Right forelimb (tissue), 1 donor: Measurements from ENCODE around the gene MAN2B2.

ENCODE experiments used
- DNase-seq: peaks from one replicate; pipeline ENCODE4 v3.0.0-alpha.2; 2018

The MAN2B2 gene

DNA sequence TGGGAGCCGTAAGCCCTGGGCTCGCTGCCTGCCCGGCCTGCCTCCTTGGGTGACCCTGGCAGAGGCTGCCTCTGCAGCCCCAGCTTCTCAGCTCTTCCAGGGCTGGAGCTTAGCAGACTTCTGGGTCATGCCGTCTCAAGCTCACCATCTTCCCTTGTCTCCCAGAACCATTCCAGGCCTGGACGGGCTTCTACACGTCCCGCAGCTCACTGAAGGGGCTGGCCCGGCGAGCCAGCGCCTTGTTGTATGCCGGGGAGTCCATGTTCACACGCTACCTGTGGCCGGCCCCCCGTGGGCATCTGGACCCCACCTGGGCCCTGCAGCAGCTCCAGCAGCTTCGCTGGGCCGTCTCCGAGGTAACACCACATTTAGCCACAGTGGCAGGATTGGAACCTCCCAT lies 22.0 kb downstream of the MAN2B2 start:
- DNase-seq = no peak

GRCh38 chr4:6598127-6598526 lies 23.1 kb downstream of the MAN2B2 start:
- DNase-seq = no peak

- DNase-seq = no peak
Measured at GRCh38 chr4:6598641-6599040, 23.7 kb downstream of the MAN2B2 start.

DNA sequence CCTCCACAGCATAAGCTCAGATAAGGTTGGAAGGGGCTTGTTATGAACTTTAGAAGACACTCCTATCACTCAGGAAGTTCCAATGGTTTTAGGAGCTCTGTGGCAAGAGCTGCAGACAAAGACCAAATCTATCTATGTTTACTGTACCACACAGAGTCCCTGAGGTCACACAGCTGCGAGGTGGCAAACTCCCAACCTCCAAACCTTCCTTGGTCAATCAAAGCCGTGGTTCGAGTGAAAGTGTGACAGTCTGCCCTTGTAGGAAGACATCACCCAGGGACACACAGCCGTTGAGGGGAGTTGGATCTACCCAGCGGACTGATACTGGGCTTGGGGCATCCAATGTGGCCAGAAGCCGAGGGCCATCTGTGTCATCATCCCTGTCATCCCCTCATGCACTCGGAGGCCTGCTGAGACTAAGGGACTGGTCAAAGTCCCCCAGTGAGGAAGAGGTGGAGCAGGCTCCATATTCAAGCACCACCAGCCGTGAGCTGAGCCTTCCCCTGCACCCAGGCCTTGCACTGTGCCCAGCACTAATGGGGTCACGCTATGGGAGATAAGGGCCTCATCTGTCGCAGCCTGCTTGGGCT lies 26.8 kb downstream of the MAN2B2 start:
- no peak for DNase-seq

DNA sequence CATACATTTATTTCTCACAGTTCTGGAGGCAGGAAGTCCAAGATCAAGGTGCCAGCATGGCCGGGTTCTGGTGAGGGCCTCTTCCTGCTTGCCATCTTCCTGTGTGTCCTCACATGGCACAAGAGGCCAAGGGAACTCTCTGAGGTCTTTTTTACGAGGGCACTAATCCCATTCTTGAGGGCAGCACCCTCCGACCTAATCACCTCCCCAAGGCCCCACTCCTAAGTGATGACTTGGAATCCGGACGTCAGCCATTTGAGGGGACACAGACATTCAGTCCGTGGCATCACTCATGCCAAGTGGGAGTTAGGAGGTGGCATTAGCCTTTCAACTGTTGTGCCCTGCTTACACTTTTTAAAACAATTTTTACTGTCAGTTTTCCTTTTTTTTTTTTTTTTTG lies 27.3 kb downstream of the MAN2B2 start:
- DNase-seq = no peak

DNA sequence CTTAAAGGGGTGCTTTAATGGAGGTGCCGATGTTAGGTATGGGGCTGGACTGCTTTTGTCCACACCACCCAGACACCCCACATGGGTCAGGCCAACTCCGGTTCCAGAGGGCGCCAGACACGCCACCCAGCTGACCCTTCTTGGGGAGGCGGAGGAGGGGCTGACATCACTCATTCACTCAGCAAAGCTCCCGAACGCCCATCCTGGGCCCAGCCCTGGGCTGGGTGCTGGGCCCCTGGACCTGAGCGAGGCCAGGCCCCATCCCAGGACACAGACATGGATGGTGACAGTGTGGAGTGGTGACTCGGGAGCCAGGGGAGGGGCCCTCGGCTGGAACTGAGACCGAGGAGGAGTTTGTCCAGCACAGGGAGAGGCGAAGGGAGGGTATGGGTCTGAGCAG lies 28.1 kb downstream of the MAN2B2 start:
- no peak for DNase-seq

DNA sequence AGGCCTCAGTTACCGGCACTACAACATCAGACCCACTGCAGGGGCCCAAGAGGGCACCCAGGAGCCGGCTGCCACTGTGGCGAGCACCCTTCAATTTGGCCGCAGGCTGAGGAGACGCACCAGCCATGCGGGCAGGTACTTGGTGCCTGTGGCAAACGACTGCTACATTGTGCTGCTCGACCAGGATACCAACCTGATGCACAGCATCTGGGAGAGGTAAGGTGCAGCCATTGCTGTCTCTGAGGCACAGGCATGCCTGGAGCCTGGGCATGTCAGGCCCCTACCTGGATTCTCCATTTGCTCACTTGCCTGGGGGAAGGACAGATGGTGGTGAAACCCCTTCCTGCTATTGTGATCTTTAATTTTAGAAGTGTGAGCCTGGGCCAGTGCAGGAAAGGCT lies 30.1 kb downstream of the MAN2B2 start:
- no peak for DNase-seq

DNA sequence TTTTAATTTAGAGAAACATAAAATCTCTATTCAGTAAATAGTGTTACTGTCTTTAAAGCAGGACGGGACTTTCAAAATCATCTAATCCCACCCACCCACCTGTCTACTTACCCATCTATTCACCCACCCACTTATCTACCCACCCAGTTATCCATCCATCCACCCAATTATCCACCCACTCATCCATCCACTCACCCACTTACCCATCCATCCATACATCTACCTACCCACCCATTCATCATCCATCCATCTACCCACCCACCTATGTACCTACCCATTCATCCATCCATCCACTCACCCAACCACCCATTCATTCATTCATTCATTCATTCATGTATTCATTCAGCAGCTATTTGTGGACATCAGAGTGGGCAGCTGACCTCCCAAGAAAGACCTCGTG lies 30.6 kb downstream of the MAN2B2 start:
- no peak for DNase-seq

GRCh38 chr4:6606465-6607235 lies 31.7 kb downstream of the MAN2B2 start:
- no peak for DNase-seq

- no peak for DNase-seq
Measured at GRCh38 chr4:6607368-6608055, 32.5 kb downstream of the MAN2B2 start.

DNA sequence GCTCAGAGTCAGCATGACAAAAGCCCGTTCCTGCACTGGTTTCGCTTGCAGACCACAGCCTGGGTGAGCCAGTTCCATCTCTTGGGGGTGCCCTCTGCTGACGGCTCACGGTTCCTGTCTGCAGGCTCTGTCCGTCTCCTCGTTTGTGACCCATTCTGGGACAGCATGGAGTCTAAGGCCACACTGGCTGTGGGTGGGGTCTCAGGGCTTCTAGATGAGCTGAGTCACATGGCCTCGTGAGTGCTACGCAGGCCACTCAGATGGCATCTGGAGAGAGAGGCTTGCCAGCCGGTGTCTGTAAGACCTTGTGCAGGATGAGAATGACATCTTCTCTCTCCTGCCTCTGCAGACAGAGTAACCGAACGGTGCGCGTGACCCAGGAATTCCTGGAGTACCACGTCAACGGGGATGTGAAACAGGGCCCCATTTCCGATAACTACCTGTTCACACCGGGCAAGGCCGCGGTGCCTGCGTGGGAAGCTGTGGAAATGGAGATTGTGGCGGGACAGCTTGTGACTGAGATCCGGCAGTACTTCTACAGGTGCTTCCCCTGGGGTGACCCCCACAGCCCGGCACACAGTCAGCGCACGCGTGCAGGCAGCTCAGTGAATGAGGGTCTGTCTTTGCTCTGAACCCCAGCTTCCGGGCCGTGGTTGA lies 33.9 kb downstream of the MAN2B2 start:
- no peak for DNase-seq

DNA sequence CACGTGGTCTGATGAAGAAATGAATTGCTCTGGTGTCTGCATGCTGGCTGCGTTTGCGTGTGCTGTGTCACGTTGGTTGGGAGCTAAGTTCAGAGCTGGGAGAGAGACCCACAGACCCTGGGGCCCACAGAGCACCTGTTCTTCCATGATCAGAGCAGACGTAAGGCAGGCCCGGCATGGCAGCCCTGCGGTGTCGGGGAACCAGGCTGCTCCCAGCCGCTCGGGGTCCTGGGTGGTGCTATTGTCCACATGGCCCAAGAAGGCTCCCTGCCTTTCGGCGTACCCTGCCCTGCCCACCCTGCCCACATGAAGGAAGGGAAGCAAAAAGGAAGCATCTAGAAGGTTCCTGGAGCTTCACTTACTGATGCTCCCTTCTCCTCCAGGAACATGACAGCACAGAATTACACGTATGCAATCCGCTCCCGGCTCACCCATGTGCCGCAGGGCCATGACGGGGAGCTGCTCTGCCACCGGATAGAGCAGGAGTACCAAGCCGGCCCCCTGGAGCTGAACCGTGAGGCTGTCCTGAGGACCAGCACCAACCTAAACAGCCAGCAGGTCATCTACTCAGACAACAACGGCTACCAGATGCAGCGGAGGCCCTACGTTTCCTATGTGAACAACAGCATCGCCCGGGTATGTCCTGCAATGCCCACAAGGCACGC lies 34.6 kb downstream of the MAN2B2 start:
- no peak for DNase-seq

DNA sequence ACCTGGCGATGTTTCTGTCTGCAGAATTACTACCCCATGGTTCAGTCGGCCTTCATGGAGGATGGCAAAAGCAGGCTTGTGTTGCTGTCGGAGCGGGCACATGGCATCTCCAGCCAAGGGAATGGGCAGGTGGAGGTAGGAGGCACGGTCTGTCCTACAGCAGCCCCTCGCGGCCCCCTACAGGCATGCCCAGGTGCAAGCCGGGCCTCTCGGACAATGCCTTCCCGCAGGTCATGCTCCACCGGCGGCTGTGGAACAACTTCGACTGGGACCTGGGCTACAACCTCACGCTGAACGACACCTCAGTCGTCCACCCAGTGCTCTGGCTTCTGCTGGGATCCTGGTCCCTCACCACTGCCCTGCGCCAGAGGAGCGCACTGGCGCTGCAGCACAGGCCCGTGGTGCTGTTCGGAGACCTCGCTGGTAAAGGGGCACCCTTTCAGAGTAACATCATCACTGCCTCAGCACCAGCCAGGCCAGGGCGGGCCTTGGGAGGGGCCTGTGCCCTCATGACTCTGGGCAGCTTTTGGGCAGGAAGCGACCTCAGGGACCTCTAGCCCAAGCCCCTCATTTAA lies 36.0 kb downstream of the MAN2B2 start:
- DNase-seq = no peak

DNA sequence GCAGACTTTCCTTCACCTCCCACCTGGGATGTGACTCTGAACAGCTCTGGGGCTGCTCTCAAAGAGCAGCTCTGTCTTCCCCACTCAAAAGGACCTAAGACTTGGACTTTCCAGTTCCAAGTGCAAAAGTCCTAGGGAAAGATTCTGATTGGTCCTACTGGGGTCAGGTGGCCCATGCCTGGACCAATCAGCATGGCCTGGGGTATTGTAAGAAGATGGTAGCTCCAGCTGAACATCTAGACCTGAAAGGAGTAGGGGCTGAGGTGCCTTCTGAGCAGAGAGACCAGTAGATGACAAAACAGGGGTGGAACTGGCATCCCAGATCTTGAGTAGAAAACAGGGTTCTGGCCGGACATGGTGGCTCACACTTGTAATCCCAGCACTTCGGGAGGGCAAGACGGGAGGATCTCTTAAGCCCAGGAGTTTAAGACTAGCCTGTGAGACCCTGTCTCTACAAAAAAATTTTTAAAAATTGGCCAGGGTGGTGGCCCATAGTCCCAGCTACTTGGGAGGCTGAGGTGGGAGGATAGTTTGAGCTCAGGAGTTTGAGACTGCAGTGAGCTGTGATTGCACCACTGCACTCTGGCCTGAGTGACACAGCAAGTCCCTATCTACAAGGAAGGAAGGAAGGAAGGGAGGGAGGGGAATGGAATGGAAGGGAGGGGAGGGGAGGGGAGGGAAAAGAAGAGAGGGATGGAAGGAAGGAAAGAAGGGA lies 38.1 kb downstream of the MAN2B2 start:
- no peak for DNase-seq

DNA sequence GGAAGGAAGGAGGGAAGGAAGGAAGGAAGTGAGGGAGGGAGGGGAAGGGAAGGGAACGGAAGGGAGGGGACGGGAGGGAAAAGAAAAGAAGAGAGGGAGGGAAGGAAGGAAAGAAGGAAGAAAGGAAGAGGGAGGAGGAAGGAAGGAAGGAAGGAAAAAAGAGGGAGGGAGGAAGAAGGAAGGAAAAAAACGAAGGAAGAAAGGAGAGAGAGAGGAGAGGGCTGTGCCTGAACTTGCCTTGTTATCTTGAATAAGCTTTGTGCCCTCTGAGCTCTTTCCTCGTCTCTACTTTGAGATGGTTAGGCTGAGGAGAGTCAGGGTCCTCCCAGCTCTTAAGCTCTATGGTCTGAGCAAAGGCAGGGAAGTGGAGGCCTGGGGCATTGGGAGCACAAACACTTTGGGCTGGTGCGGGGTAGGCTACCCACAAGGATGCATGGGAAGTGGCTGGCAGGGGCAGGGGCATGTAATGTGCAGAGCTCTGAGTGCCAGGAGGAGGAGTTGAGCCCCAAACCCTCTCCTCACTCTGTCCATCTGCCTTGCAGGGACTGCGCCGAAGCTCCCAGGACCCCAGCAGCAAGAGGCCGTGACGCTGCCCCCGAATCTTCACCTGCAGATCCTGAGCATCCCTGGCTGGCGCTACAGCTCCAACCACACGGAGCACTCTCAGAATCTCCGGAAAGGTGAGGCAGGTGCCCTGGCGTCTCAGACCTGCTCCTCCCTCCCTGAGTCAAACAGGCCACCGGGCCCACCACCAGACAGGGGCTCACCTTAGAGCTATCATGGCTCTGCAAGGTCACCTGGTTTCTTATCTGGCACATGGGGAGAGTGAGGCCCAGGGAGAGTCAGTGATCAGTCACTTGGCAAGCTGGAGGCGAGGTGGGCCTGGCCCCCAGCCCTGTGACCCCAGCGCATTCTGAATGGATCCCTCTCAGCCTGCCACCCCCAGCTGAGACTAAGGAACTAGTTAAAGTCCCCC lies 39.0 kb downstream of the MAN2B2 start:
- no peak for DNase-seq

DNA sequence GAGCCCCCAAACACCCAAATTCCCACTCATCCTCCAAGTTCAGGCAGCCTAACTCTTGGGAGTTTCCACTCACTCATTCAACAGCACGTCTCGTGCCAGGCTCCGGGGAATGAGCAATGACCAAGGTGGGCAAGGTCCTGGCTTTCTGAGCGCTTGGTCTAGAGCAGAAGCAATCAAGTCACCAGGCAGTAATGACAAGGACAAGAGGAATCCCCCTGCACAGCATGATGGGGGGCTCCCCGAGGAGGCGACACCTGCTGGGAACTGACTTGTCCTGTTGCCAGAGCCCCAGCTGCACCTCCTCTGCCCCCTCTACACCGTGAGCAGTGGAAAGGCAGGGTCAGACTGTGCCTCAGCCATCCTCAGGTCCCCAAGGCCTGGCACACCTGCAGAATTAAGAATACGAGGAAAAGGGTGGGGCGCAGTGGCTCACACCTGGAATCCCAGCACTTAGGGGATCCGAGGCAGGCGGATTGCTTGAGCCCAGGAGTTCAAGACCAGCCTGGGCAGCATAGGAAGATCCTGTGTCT lies 39.8 kb downstream of the MAN2B2 start:
- no peak for DNase-seq

DNA sequence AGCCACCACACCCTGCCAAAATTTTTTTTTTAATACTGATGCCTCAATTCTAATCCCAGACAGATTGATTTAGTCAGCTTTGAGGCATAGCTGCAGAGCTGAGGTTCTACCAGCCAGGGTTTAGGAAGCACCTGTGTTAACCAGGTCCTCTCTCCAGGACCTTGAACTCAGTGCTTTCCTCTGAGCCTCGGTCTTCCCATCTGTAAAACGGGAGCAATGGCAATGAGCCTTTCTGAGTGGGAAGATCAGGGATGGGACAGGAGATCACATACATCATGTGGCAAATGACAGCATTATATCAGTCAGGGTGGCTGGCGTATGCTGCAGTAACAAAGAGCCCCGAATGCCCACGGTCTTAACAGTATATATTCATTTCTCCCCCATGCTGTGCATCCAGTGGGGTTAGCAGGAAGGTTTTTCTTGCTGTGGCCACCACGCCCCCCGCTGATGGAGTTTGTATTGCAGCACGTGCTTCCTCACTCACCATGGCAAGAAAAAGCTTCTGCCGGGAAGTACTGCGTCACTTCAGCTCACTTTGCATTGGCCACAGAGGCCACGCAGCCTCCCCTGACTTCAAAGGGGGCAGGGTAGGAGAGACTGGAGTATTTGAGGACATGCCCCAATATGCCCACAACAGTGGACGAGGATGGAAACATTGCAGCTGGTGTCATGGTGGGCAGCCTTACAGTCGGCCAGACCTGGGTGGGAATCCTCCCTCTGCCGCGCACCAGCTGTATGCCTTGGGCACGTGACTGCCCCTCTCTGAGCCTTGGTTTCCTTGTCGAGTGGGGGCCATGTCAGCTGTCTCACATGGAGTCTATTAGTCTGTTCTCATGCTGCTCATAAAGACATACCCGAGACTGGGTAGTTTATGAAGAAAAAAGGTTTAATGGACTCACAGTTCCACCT lies 41.4 kb downstream of the MAN2B2 start:
- DNase-seq = no peak

DNA sequence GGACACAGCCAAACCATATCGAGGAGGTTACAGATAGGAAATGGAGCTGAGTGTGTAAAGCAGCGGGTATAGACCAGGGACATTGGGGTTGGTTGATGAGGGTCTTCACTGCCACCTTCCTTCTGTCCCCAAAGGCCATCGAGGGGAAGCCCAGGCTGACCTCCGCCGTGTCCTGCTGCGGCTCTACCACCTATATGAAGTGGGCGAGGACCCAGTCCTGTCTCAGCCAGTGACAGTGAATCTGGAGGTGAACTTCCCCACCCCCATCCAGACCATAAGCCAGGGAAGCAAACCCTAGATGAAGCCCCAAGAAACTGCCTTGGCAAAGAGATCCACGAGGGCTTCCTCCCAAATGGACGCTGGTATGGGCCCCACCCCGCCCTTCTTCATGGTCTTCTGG lies 42.3 kb downstream of the MAN2B2 start:
- DNase-seq = no peak

DNA sequence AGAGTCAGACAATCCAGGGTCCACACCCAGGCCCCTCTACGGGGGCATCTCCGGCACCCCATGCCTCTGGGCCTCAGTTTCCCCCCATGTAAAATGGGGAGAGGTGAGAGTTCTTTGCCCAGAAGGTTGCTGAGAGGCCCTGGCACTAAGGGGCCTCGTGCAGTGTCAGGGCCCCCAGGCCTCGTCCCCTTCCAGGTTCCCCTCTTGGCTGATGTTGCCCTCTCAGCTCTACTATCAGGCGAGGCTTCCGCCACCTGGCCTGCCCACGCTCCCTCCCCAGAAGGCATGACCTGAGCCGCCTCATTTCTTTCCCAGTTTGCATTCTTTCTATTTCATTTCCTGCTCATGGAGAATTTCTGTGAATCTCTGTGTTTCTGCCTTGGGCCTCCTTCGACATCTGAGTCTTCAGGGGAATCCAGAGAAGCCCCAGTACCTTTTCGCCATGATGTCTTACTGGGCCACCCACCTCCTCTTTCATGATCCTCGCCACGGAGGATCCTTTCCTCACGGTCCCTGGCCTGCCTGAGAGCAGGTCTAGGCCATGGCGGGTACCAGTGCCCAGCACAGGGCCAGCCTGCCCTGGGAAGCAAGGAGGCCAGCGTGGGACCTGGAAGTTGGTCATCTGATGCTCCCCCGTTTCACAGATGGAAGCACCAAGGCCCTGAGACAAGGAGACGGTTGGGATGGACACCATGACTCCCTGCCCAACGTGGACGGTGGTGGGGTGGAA lies 43.6 kb downstream of the MAN2B2 start:
- no peak for DNase-seq
